CD1c-positive myeloid dendritic cell (primary cell): ENCODE data around the gene VWA3B.

Experiments
- DNase-seq: peaks from one replicate; pipeline ENCODE4 v3.0.0-alpha.2; 2016; ENCODE audit errors: extremely low spot score

VWA3B gene

DNA sequence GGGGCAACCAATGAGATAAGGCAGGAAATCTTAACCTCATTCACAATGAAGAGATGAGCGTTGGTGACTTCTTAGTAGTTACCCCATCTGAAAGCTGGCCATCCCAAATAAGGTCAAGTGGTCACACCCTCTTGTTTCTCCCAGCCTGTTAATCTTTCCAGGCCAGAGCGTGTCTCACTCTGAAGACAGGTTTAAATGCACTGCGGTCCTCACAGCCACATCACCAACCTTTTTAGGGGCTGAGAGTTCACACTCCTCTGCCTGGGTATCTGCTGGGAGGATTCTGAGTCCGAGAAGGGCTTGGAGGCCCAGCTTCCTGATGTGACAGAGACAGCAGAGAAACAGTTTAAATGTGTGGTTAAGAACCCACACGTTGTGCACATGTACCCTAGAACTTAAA lies 246.0 kb downstream of the VWA3B start:
- no peak for DNase-seq

DNA sequence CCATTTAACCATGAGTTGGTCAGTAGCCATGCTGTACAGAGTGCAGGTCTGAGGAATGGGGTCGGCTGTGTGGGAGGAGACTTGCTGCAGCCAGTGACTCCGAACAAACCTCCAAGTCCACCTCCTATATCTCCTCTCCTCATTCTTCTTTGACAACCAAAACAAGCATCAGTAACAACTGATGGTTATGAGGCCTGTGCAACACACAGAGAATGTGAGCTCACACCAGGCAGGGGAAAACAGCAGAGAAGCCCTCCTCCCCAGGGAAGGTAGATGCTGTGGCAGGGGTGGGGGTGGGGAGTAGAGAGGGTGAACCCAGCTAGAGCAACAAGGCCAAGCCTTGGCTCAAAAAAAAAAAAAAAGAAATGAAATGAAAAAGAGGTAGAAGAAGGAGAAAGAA lies 247.0 kb downstream of the VWA3B start:
- no peak for DNase-seq

DNA sequence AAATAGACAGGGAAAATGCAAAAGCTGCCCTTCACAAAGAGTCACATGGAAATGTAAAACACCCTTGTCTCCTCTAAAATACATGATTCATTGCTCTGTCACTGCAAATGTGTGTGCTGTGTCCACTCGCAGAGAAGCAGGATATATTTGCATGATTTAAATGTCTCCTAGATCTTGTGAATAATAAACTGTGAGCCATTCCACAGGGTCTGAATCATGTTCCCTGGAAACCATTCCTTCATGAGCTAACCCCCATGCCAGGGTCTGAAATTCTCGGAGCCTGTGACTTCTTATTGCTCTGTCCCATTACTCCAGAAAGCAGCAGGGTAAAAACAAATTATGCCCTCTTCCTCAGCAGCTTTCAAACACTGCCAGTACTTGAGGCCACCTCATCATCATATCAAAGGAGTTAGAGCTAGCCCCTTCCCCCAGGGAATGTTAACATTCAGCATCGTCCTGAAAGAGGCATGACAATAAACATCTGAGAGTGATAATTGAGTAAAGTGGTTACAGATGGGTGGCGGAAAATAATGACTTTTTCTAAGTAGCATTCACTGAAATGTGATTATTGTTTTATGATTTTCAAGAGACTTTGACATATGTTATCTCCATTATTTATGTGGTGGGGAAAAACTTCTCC lies 247.6 kb downstream of the VWA3B start:
- DNase-seq, result no peak

DNA sequence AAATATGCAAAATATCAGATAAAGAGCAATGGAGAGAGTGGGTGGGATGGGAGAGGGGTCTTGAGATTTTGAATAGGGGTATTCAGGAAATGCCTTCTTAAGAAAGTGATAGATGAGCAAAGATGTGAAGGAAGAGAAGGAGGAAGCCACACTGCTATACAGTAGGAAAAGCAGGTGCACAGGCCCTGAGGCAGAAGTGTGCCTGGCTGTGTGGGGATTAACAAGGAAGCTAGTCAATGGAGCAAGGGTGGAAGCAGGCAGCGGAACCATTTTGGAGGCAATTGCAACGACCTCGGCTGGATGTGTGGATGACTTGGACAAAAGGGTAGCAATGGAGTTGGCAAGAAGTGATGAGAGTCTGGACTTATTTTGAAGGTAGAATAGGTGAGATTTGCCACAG lies 248.3 kb downstream of the VWA3B start:
- no peak for DNase-seq

DNA sequence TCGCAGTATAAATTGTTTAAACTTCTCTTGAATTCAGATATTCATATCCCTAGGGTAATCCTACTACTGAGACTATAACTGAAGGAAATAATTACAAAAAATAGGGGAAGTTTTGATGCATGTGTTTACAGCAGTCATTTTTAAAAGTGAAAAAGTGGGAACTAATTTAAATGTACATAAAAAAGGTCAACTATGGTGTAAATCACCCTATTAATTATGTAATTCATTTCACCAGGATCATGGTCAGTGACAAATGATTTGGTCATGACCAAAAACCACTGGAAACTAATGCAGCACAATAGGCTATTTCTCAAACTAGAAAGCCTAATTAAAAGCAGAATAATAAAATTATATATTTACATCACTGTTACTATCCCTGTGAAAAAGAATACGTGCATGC lies 254.3 kb downstream of the VWA3B start:
- peak; percentile 27 for DNase-seq

DNA sequence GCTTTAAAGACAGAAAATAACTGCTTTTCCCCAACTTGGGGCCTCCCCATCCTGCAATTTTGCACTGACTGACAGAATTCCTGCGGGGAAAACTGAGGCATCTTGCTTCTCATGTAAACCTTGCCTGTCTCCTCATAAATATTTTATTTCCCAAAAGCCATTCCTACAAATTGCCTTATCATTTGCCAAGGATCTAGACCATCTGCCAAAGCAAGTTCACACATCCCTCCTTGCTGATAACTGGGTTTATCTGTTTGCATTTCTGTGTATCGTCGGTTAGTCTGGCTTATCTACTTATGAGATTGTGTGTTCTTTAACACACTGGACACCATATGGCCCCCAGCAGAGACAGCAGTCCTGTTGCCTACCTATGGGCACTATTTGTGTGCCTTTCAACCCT lies 256.3 kb downstream of the VWA3B start:
- no peak for DNase-seq

DNA sequence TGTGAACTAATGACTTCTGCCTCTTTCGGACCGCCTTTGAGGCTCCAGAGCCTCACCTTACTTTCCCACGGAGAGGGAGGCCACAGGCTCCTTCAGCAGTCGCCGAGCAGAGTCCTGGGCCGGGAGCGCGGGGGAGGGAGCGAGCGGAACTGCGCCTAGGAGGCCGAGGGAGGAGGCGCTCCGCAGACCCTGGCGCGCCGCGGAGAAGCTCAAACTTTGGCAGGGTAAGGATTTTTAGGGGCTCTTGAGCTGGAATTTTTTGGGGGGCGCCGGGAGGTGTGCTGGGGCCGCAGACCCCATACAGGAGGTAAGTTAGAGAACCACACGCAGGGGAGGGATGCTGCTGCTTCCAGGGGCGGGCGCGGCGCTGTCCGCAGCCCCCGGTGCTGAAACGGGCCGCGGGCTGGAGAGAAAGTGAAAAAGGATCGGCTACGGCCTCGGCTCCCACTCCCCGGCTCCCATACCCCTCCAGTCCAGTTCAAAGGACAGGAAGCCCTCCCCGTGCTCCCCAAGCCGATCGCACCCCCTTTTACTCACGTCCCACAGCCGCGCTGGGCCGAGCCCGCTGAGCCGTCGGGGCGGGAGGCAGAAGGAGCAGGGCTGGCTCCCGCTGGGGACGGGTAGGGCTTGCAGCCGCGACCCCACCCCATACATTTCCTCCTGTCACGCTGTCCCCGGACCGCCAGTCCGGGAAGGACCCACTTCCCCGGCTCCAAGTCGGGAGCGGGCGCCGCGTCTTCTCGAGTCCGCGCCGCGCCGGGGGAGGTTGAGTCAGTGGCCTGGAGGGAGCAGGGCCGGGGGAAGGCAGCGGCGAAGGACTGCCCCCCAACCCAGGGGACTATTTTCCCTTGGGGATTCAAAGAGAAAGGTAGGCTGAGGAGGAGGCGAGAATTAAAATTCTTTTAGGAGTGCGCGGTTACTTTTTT lies 259.6 kb downstream of the VWA3B start, which contains the start of gene CNGA3:
CNGA3 (plus strand) TSS at position 146 of the 926 bp plus-strand sequence. CDS start 23,520 bp downstream, outside the sequence.
- peak; percentile 2 for DNase-seq

DNA sequence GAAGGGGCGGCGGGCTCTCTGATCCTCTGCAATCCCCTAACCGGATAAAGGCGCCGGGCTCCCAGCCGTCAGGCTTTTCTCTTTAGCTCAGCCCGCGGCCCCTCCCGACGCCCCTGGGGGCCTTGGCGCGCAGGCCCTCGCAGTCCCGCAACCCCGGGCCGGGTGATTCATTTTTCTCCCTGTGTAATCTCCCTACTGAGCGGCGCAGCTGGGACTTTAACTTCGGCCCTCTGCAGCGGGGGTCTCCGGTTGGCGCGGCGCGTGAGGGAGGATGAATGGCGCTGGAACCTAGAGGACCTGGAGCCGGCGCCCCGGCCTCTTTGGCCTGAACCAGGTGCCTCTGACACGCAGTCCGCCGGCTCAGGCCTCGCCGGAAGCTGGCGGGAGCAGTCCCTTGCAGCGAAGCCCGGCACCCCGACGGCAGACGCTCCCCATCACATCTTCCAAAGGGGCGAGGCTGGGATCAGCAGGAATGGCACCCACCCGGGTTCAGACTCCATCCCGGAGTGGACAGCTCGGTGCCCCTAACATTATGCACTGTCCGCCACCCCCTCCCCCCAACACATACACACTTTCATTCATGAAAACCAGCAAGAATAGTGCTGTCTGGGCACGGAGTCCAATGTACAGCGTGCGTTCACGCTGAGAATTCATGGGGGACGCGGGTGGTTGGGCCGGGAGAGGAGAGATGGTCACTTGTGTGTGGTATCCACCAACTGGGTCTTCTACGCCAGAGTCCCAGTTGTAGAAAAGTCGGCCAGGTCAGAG lies 260.5 kb downstream of the VWA3B start:
- DNase-seq, result no peak

DNA sequence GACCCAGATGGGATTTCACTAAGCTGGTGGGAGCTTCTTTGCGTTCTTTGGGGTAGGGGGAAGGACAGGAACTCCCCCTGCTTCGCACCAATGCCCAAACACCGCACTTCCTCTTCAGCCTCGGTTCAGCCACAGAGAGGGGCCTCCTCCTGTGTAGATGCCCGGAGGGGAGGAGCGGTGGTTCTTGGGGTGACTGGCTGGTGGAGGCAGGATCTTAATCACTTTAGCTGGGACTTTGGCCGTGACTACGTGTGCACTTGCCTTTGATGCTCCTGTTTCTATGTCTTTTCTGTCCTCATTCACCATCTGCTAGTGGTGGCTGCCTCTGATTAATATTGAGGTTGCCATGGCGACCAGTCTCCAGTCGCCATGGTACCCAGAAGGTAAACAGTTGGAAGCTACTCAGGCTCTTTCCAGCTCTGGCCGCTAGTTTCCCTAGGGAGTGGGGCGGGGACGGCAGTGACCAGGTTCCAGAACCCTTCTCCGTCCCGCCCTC lies 261.1 kb downstream of the VWA3B start:
- DNase-seq, result no peak

DNA sequence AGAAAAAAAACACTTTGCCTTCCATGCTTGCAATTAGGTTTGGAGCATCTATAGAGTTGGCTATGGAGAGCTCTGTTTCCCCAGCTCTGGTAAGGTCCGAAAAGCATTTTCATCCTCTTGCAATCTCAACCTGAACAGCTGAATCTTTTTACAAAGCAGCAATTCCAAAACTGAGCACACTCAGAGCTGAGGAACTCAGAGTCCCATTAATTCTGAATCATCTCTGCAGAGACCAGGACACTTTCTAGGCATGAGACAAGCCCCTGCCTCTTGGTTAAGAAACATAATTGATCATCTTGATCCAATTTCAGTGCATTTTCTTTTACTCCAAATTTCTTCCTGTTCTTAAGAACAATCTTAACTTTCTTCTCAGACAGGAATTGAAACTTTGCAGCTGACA lies 263.4 kb downstream of the VWA3B start:
- no peak for DNase-seq

DNA sequence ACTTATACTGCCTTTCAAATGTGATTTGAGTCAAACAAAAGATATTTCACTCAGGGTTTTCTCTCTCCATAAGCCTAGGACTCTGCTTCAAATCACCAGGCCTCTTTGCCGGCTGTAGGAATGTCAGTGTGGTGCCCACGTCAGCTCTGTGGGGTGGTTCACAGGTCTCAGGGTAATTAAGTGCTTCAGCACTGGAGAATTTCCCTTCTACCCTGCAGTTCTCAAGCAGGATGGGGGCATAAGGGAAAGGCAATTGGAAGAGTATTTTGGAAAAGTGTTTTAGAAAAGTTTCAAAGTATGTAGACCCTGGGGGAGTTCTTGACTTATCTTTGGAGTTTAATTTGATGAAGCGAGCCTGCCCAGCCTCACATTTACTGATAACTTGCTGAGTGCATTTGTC lies 268.9 kb downstream of the VWA3B start:
- no peak for DNase-seq

DNA sequence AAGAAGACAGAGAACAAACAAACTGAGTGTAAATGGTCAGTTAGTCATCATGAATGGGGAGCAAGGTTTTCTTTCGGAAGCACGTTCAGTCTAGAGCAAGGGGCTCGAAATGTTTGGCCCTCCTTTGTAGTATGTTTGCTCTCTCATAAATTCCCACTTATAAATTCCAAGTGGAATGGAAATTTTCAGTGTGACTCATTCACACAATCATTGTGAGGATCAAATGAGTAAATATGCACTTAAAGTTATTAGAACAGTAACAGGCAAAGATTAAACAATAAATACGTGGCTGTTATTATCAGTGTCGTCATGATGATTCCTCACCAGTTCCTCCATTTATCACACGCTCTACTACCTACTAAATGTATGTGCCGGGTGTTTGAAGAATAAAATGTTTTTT lies 269.8 kb downstream of the VWA3B start:
- DNase-seq, result no peak

DNA sequence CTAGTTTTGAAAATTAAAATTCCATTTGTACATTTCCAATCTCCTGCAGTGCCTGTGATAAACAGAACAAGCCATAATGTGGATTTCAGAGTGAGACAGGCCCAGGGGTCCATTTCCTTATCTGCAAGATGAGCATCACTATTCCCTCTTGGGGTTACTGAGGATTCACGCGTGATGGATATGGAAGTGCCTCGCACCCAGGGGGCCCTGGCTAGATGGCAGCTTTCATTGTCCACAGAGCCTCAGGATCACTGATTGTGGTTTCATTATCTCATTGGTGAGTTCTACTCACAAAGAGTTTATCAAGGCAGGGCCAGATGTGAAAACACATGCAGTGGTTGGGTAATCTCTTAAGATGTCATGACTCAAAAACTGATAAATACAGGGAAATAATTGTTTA lies 270.9 kb downstream of the VWA3B start:
- DNase-seq, result no peak

DNA sequence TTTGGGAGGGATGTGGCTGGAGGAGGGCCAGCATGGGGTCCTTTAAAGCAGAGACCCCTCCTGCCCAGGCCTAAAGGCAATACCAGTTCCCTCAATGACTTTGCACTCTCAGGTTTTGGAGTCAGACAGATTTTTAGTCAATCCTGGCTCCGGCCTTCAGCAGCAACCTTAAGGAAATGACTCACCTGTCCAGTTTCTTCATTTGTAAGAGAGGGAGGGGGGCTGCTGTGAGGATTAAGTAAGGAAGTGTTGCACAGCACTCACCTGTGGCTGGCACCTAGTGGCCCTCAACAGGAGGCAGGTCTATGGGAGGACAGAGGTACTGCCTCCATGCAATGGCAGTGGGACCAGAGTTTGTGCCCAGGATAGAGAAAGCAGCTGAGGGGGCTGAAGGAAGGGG lies 273.0 kb downstream of the VWA3B start:
- no peak for DNase-seq
